GM19193 (cell line): Measurements from ENCODE around the gene SORCS2.

ENCODE experiments used
- POLR2A ChIP-seq: IDR thresholded peaks from 4 replicates; pipeline ENCODE4 v1.6.1; 2011; ENCODE audit not compliant: insufficient read depth, insufficient read length; ENCODE audit errors: extremely low read depth

Gene SORCS2

GRCh38 chr4:7666011-7666410 is 473.7 kb downstream of the SORCS2 start:
- no peak for TF ChIP-seq POLR2A

GRCh38 chr4:7666744-7667143 is 474.4 kb downstream of the SORCS2 start:
- no peak for TF ChIP-seq POLR2A

GRCh38 chr4:7668271-7668670 is 475.9 kb downstream of the SORCS2 start:
- no peak for TF ChIP-seq POLR2A

DNA sequence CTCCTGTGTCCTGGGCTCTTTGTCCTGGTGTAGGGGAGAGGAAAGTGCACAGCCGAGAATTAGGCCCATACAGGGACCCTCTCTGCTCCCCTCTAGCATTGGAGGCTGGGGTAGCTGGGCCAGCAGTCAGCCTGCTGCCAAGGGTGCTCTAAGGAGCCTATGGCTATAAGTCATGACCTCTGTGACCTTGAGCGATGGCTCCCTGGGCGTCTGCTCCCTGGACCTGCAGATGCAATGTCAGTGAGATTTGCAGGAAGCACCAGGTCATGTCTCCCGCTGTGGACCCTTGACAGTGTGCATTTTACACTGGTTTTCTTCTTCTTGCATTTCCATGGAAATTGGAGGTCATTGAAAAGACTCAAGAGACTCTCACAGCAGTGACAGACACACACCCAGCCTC is 476.5 kb downstream of the SORCS2 start:
- TF ChIP-seq POLR2A, result no peak

- no peak for TF ChIP-seq POLR2A
Measured at GRCh38 chr4:7672601-7673000, 480.3 kb downstream of the SORCS2 start.

DNA sequence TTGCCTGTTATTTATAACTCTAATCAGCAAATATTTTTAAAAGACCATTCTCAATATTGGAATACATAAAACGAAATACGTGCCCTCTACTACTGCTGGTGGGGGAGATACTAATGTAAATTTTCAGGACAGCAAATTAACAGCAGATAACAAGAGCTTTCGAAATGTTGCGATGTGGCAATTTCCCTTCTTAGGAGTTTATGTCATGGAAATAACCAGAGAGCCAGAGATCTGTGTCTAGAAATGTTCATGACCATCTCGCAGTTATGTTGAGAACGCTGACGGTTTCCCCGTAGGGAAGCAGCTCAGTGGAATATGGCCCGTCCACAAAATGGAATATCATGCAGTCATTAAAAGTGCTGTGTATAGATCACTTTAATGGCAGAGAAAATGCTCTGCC is 480.8 kb downstream of the SORCS2 start:
- no peak for TF ChIP-seq POLR2A

DNA sequence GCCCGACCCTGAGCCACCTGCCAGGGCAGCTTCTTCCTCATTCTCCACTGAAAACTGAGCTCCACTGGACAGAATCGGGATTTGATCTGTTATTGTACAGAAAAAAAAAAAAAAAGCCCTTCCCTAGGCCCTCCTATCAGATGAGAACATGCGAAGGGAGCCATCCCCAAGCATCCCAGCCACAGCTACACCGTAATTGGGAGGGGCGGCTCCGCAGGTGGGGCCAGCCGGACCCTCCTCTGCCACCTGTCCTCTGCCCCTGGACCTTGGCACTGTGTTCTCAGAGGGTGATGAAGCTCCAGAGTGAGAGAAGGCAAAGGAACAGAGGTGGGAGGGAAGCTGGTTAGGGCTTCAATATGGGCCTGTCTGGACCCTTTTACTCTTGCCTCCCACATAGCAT is 482.4 kb downstream of the SORCS2 start:
- TF ChIP-seq POLR2A, result no peak

- no peak for TF ChIP-seq POLR2A
Measured at GRCh38 chr4:7675136-7675535, 482.8 kb downstream of the SORCS2 start.

DNA sequence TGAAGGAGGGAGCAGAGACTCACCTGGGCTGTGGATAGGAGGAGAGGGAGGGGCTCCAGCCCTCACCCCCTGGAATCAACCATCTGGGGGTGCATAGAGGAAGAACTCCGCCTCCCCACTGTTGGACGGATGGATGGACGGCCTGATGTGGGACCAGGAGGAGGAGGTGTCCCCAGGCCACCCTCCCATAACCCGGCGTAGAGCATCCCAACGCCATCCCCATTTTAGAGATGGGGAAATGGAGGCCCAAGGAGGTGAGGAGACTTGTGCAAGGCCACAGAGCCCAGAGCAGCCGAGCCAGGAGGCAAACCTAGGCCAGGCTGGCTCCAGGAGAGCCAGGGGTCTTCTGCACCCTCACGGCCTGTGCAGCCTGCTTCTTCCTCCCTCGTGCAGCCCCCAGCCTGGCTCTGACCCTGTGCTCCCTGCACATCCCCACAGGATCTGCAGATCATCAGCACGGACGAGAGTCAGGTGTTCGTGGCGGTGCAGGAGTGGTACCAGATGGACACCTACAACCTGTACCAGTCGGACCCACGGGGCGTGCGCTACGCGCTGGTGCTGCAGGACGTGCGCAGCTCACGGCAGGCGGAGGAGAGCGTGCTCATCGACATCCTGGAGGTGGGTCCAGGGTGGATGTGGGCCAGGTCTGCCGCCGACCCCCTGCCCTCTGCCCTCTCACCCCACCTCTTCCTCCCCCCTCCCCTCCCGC is 483.4 kb downstream of the SORCS2 start:
- TF ChIP-seq POLR2A, result no peak

DNA sequence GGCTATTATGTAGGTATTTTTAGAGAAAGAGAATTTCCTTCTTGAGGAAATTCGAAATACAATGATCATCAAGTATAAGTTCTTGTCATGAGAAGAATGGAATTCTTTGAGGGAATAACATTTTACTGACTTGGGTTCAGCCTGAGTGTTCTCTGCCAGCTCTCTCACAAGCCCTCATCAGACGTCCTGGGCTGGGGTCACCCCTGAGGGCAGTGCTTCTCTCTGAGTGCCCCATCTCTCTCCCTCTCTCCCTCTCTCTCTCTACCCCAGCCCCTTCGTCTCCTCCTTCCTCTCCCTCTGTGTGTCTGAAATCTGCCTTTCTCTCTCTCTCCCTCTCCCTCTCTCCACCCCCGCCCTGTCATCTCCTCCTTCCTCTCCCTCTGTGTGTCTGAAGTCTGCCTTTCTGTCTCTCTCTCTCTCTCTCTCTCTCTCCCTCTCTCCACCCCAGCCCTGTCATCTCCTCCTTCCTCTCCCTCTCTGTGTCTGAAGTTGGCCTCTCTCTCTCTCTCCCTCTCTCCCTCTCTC is 484.1 kb downstream of the SORCS2 start:
- TF ChIP-seq POLR2A, result no peak

DNA sequence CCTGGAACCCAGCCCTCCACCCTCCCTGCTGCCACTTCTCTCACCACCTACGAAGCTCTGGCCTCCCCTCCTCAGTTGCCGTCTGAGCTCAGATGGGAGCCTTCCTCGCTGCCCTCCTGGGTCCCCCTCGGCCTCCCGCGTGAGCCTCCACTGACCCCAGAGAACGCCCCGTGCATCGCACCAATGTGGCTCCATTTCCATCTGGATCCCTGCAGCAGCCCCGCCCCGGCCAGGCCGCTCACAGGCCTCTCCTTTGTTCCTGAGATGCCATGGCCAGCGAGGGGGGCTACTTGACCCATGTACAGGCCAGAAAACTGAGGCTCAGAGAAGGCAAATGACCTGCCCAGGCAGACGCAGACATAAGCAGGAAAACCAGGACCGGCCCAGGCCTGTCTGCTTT is 484.7 kb downstream of the SORCS2 start:
- TF ChIP-seq POLR2A, result no peak

DNA sequence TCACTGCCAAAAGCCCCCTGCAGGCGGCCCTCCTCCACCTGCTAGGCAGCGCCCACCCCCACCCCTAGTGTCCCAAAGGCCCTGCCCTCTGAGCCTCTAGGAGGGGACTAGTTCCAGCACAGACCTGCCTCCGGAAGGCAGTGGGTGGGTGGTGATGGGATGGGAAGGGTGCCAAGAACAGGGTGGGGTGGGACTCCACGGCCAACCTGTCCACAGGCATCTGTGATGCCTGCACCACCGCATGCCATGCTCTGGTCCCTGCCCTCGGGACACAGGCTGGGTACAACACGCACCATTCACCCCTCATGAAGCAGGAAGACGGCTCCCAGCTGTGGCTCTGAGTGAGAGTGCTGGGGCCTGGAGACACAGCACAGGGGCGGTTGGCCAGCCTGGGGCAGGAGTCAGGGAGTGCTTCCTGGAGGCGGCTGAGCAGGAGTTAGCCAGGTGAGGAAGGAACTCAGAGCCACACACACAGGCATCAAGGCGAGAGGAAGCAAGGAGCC is 485.5 kb downstream of the SORCS2 start:
- no peak for TF ChIP-seq POLR2A

DNA sequence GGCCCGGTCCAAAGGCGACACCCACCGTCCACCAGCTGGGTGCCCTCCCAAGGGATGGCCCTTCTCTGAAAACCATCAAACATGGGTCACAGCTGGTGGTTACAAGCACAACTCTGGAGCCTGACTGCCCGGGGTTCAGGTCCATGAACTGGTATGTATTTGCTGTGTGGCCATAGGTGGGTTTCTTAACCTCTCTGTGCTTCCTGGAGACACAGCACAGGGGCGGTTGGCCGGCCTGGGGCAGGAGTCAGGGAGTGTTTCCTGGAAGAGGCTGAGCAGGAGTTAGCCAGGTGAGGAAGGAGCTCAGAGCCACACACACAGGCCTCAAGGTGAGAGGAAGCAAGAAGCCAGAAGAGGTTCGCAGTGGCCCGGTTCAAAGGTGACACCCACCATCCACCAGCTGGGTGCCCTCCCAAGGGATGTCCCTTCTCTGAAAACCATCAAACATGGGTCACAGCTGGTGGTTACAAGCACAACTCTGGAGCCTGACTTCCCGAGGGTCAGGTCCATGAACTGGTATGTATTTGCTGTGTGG is 486.0 kb downstream of the SORCS2 start:
- no peak for TF ChIP-seq POLR2A

GRCh38 chr4:7679406-7680040 is 487.2 kb downstream of the SORCS2 start:
- no peak for TF ChIP-seq POLR2A

- no peak for TF ChIP-seq POLR2A
Measured at GRCh38 chr4:7680106-7680505, 487.8 kb downstream of the SORCS2 start.

GRCh38 chr4:7680731-7681130 is 488.4 kb downstream of the SORCS2 start:
- TF ChIP-seq POLR2A, result no peak
